A172 (cell line): Measurements from ENCODE around the gene ETV1. TPM values are rescaled to one million over a fixed set of nuclear protein-coding genes. Genes with fewer than 3 reads are reported as not detected.
A peak's percentile ranks its signal among the peaks of the same experiment; 100 is the strongest.

Experiments used
- DNase-seq: peaks from one replicate; pipeline ENCODE4 v3.0.0-alpha.2; 2015; ENCODE audit warnings: low spot score
- total RNA-seq: library from RNA; depleted of rRNA; stranded (reverse); fragments of >200 nt; shearing (Covaris generic); gene quantifications from 2 replicates; pipeline ENCODE4 v1.2.3, GENCODE V29; 2014; rRNA removed

ETV1 gene
- total RNA-seq, result 5.2 and 9.8 TPM in 2 replicates

- peak; percentile 73 for DNase-seq
Measured at GRCh38 chr7:13989126-13989948, at the start of gene ETV1. ETV1 (minus strand) TSS chr7:13989666; CDS start chr7:13989052, 614 bp downstream.

GRCh38 chr7:14024406-14024805, 34.9 kb upstream of the ETV1 start:
- DNase-seq, result no peak

GRCh38 chr7:14023838-14024237, 34.4 kb upstream of the ETV1 start:
- DNase-seq, result no peak

GRCh38 chr7:14023342-14023741, 33.9 kb upstream of the ETV1 start:
- no peak for DNase-seq

- peak; percentile 59 for DNase-seq
Measured at GRCh38 chr7:14021069-14021468, 31.6 kb upstream of the ETV1 start.

- no peak for DNase-seq
Measured at GRCh38 chr7:14020339-14020900, 31.0 kb upstream of the ETV1 start.

GRCh38 chr7:14018751-14019150, 29.3 kb upstream of the ETV1 start:
- DNase-seq, result no peak

- no peak for DNase-seq
Measured at GRCh38 chr7:14016950-14017349, 27.5 kb upstream of the ETV1 start.

- DNase-seq, result no peak
Measured at GRCh38 chr7:14013898-14014297, 24.4 kb upstream of the ETV1 start.

GRCh38 chr7:14009453-14010418, 20.3 kb upstream of the ETV1 start:
- DNase-seq, result no peak

GRCh38 chr7:14001139-14001538, 11.7 kb upstream of the ETV1 start:
- no peak for DNase-seq

- no peak for DNase-seq
Measured at GRCh38 chr7:14000247-14000646, 10.8 kb upstream of the ETV1 start.

GRCh38 chr7:13998866-13999265, 9.4 kb upstream of the ETV1 start:
- no peak for DNase-seq

- DNase-seq, result no peak
Measured at GRCh38 chr7:13992596-13992964, 3.1 kb upstream of the ETV1 start.

GRCh38 chr7:13991791-13992595, 2.5 kb upstream of the ETV1 start:
- peak; percentile 20 for DNase-seq

- DNase-seq, result peak; percentile 99
Measured at GRCh38 chr7:13990984-13991790, 1.7 kb upstream of the ETV1 start.

GRCh38 chr7:13990319-13990983, 985 bp upstream of the ETV1 start:
- DNase-seq, result peak; percentile 58

- no peak for DNase-seq
Measured at GRCh38 chr7:13989949-13990305, 461 bp upstream of the ETV1 start.

- DNase-seq, result peak; percentile 44
Measured at GRCh38 chr7:13988731-13989125, 738 bp downstream of the ETV1 start.

- DNase-seq, result no peak
Measured at GRCh38 chr7:13988065-13988464, 1.4 kb downstream of the ETV1 start.
